Activated CD8-positive, alpha-beta memory T cell treated with anti-CD3 and anti-CD28 coated beads, Interleukin-2, amount 50 U/mL, for 48 hours (primary cell): ENCODE results near the gene KRABD2.
"Not testable (repeated sequence)": the region's sequence is repeated elsewhere in the genome, so short reads cannot be mapped to it uniquely, and the experiment has no call there.

Experiments used
- DNase-seq: peaks from one replicate; pipeline ENCODE4 v3.0.0-alpha.2; 2020

KRABD2 gene

GRCh38 chr17:8392274-8392673, 15.8 kb upstream of the KRABD2 start:
- DNase-seq, result no peak

GRCh38 chr17:8391711-8392110, 15.2 kb upstream of the KRABD2 start:
- no peak for DNase-seq

DNA sequence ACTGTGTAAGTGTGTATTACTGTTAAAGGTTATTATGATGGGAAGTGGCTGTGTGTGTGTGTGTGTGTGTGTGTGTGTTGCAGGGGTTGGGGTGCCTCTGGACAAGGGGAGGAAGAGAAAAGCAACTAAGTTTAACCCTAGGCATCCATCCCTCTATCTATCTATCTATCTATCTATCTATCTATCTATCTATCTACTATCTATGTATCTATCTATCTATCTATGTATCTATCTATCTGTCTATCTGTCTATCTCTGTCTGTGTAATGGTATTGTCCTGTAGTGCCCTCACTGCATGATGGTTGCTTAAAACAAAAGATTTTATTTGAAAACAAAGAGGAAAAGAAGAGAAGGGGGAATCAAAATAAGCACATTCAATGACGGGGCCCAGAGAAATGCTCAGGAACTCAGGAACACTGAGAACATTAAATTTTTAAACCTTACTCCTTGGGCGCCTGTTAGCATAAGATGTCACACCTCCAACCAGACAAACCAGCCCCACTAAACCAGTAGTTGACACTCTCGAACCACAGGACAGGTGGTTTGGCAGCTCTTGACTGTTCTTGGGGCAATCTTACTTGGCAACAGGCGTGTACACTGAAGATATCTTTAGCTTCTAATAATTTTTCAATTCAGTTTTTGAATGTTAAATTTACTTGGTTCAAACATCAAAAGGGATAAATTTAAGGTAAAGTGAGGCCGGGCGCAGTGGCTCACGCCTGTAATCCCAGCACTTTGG, 11.6 kb upstream of the KRABD2 start:
- no peak for DNase-seq

GRCh38 chr17:8386841-8387240, 10.3 kb upstream of the KRABD2 start:
- DNase-seq, result no peak

GRCh38 chr17:8384801-8385378, 8.4 kb upstream of the KRABD2 start:
- no peak for DNase-seq

DNA sequence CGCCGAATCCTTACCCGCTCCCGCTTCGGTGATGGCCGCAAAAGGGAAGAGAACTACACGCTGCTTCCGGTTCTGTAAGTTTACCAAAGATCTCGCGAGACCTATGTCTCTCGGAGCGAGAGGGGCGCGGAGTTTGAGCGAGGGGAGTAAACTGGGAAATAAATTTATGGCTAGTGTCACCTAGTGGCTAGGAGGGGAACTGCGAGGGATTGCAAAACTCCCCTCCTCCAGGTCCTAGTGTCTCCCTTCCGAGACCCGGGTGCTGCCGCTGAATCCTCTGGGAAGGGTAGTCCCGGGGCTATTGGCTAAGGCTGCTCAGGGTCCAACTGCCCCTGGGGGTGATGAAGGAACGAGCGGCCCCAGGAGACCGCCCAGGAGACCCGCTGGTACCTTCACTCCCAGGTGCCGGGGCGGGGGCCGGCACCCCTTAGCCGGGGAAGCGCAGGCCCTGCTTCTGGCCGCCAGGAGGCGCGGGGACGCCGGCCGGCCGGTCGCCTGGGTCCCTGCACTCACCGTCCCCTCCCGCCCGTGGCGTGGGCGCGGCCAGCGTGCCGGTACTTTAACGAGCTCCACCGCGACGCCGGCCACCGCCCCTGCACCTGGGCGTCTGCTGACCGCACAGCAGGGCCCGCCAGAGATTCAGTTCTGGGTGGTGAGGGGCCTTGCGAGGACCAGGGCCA, 6.8 kb upstream of the KRABD2 start, which contains the start of gene RPL26:
RPL26 (minus strand) TSS at position 51 of the 680 bp plus-strand sequence. CDS start 883 bp downstream, outside the sequence.
- peak; percentile 93 for DNase-seq

DNA sequence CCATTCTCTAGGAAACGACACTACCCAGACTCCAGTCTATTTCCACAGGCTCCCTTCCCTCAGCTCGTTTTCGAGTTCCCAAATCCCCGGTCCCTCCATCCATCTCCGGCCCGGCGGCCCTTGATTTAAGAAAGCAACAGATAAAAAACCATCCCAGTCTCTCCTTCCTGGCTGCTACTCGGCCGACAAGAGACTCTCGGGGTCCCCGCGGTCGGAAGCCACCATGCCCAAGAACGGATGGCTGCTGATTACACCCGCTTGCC, 6.3 kb upstream of the KRABD2 start:
- no peak for DNase-seq

- DNase-seq, result no peak
Observed at GRCh38 chr17:8382052-8382879, 5.8 kb upstream of the KRABD2 start.

GRCh38 chr17:8380049-8380448, 3.5 kb upstream of the KRABD2 start:
- DNase-seq, result no peak

DNA sequence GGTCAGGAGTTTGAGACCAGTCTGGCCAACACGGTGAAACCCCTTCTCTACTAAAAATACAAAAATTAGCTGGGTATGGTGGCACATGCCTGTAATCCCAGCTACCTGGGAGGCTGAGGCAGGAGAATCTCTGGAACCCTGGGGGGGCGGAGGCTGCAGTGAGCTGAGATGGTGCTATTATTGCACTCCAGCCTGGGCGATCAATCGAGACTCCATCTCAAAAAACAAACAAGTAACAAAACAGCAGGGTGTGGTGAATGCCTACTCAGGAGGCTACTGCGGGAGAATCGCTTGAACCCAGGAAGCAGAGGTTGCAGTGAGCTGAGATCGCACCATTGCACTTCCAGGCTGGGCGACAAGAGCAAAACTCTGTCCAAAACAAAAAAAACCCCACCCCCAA, 1.6 kb upstream of the KRABD2 start:
- DNase-seq, result not testable (repeated sequence)

DNA sequence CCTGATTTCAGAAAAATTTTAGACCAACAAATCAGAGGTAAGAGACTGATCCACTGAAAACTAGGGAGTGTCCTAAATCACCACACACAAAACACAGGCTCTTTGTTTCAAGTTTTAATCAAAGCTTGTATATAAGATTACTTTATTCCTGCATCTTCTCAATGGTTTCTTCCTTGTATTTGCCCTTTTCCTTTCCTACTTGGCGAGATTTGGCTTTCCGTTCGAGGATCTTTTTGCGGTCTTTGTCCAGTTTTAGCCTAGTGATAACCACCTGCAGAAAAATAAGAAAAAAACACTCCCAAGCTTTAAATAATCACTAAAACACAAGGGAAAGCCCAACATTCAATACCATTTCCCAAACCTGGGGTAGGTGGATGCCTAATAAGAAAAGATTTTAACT, 918 bp upstream of the KRABD2 start:
- DNase-seq, result no peak

DNA sequence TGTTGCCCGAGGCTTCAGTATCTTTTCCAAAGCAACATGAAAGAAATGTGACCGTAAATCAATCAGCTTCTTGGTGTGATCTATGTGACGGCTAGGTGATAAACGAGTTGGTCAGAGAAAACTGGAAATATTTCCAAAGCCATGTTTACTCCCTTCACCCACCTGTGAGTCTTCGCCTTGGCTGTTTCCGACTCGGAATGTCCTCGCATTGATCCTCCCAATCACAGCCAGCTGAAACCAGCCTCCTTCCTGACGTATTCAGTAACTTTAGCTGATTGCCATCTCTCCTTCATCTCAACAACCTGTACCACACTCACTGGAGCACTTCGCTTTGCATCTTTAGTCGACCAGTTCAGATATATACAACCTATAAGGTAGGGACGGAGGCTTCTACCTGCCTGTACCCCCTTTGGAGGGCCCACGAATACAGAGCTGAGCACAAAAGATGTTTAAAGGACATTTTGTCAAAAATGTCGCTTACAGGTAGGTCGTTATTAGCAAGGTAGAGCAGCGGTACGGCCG, 705 bp downstream of the KRABD2 start:
- DNase-seq, result no peak

DNA sequence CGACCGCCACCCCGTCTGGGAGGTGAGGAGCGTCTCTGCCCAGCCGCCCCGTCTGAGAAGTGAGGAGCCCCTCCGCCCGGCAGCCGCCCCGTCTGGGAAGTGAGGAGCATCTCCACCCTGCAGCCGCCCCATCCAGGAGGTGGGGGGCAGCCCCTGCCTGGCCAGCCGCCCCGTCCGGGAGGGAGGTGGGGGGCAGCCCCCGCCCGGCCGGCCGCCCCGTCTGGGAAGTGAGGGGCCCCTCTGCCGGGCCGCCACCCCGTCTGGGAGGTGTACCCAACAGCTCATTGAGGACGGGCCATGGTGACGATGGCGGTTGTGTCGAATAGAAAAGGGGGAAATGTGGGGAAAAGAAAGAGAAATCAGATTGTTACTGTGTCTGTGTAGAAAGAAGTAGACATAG, 2.6 kb downstream of the KRABD2 start:
- DNase-seq, result not testable (repeated sequence)

DNA sequence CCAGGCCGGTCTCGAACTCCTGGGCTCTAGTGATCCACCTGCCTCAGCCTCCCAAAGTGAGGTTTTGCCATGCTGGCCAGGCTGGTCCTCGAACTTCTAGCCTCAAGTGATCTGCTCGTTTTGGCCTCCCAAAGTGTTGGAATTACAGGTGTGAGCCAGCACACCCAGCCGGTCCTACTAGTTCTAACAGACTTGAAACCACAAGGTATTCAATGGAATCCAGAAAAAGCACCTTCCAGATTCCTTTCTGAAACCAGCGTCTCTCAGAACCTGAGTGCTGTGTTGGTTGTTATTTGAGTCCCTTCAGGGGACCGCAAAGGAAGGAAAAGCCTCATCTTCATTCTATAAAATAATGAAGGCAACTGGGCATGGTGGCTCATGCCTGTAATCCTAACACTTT, 4.1 kb downstream of the KRABD2 start:
- DNase-seq, result no peak

- DNase-seq, result no peak
Observed at GRCh38 chr17:8371786-8372185, 4.7 kb downstream of the KRABD2 start.

DNA sequence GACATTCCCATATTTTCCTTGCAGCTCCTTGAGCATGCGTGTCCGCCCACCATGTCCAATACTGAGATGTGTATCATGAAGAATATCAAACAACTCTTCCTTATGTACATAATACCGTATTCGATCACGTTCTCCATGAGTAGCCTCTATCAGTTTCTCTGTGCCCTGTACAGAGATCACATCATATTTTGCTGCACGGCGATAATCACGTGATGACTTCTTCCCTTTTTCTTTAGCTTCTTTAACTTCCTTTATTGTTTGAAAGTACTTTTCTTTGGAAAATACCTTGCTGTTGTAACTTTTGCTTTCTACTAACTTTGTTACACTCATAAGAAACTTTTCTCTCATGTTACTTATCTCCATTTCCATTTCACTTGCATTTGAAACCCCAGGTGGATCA, 6.6 kb downstream of the KRABD2 start:
- DNase-seq, result no peak

DNA sequence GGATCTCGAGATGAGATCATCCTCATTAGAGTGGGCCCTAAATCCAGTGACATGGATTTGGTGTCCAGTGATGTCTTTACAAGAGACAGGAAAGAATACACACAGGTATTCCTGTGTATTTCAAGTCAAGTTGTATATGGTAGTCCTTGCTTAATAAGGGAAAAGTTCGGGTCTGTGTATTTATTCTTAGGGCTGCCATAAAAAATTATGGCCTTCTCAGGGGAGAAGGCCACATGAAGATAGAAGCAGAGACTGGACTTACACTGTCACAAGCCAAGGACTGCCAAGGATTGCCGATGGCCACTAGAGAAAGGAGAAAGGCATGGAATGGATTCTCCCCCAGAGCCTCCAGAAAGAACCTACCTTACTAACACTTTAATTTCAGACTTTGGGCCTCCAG, 8.3 kb downstream of the KRABD2 start:
- no peak for DNase-seq

DNA sequence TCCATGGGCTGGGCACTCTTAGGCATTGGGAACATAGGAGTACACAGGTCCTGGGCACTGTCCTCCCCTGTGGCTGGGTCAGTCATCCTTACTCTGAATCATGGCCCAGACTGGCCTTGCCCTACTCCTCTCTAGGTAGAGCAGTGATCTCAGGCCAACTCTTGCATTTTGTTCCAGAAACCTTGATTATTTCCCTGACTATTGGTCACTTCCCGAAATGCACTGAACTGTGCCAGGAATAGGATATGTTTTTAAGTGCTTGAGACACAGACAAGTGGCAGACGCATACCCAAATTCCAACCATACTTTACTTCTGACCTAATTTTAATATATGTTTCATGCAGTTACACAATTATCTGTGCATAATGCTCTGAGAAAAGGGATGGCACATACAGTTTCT, 10.3 kb downstream of the KRABD2 start:
- DNase-seq, result no peak

- DNase-seq, result no peak
Observed at GRCh38 chr17:8365143-8365542, 11.4 kb downstream of the KRABD2 start.

DNA sequence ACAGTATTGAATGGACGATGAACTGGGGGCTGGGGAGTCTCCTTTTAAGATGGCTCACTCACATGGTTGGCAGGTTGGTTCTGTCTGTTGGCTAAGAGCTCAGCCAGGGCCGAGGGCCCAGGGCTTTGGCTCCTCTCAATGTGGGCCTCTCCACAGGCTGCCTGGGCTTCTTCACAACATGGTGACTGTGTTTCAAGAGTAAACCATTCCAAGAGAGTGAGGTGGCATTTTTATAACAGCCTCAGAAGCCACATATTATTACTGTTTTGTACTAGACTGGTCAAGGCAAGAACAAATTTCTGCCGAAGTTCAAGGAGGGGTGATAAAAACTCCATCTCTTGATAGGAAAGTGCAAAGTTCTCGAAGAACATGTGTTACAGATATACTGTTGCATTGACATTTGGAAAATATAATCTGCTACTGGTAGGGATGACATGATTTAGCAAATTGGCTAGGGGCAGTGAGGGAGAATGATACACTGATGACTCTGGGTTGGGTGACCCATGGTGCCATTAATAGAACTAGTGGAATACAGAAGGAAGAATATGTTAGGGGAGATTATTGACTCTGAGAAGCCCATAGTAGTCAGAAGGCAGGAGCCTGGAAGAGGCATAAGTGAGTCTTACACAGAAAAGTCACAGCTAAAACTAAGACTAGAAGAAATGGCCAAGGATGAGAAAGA, 13.7 kb downstream of the KRABD2 start:
- no peak for DNase-seq

DNA sequence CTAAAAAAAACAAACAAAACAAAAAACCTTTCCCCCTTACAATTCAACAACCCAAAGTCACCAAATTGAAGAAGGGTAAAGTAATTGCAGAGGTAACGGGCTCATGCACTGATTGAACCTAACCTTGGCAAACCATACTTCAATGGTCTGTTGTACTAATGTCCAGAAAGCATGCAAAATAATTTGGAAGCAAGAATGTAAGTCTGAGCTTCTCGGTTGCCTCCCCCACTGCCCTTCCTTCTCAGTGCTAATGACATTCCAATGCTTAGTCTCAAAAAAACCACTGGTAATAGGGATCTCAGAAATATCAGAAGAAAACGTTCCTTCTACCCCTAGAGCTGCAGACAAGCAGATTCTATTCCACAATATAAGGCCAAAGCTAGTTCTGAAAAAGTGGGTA, 15.8 kb downstream of the KRABD2 start:
- no peak for DNase-seq

GRCh38 chr17:8360260-8360659, 16.2 kb downstream of the KRABD2 start:
- DNase-seq, result no peak

DNA sequence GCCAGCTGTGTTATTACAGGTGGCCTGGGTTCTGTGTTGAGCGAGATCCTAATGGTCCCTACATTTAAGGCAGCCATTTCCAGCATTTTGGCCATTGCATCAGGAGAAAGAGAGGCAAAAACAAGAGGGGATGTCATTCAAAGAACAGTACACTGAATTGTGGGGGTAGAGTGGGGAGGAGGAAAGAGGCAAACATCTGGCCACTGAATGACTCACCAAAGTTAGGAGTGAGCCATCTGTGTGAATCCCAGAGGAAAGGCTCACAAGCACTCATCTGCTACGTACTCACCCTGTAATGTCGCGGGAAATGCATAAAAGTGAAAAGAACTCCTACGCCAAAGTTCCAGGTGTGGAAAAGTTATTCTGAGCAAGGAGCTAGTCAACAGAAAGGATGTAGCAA, 16.7 kb downstream of the KRABD2 start:
- DNase-seq, result no peak
